ENCODE results near the gene MAD1L1. TPM values are rescaled to one million over a fixed set of nuclear protein-coding genes. Genes with fewer than 3 reads are reported as not detected.

Gene MAD1L1
- total and polyA plus RNA-seq, 3 donors from 2014 or later: 63.1 to 149 (median 94.6) TPM

GRCh38 chr7:1890289-1891235 lies 342.2 kb downstream of the MAD1L1 start:
- H3K36me3 ChIP-seq (ENCODE audit: low read depth, missing control alignments): no peaks in the 10 kb centered on the region
- no peak for TF ChIP-seq POLR2A (IDR thresholded peaks at IDR 0.05)
- TF ChIP-seq, protein P1, sequence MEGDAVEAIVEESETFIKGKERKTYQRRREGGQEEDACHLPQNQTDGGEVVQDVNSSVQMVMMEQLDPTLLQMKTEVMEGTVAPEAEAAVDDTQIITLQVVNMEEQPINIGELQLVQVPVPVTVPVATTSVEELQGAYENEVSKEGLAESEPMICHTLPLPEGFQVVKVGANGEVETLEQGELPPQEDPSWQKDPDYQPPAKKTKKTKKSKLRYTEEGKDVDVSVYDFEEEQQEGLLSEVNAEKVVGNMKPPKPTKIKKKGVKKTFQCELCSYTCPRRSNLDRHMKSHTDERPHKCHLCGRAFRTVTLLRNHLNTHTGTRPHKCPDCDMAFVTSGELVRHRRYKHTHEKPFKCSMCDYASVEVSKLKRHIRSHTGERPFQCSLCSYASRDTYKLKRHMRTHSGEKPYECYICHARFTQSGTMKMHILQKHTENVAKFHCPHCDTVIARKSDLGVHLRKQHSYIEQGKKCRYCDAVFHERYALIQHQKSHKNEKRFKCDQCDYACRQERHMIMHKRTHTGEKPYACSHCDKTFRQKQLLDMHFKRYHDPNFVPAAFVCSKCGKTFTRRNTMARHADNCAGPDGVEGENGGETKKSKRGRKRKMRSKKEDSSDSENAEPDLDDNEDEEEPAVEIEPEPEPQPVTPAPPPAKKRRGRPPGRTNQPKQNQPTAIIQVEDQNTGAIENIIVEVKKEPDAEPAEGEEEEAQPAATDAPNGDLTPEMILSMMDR (IDR thresholded peaks at IDR 0.05): no peak
- WGBS, 2 donors: 94 to 97% methylated on average over 25 to 26 of the region's 26 CpGs
- H3K4me1 ChIP-seq: no peaks in the 10 kb centered on the region
- intact Hi-C loops (cut with DNase I; ENCODE audit: low total_unique reads): no loop called here
- H3K27ac ChIP-seq: no peak overlapping the region
- no peaks in the 10 kb centered on the region for H3K9me3 ChIP-seq
- no peak for DNase-seq
- H3K4me3 ChIP-seq: no peak overlapping the region
- H3K27me3 ChIP-seq: no peaks in the 10 kb centered on the region

- Histone ChIP-seq H3K9me3 (no peaks in the 10 kb centered on the region), H3K4me1 (no peaks in the 10 kb centered on the region), H3K27ac (no peak overlapping the region), H3K27me3 (no peaks in the 10 kb centered on the region), H3K4me3 (no peak overlapping the region), H3K36me3 (ENCODE audit: low read depth, missing control alignments) (no peaks in the 10 kb centered on the region)
- WGBS, 2 donors: 94% methylated on average over 4 to 12 of the region's 12 CpGs
- no peak for DNase-seq
- TF ChIP-seq, protein P1 (IDR thresholded peaks at IDR 0.05): no peak
- no peak for TF ChIP-seq POLR2A (IDR thresholded peaks at IDR 0.05)
- intact Hi-C loops (cut with DNase I; ENCODE audit: low total_unique reads): no loop called here
Observed at GRCh38 chr7:1889556-1890181, 343.1 kb downstream of the MAD1L1 start.

GRCh38 chr7:1889091-1889490 lies 343.7 kb downstream of the MAD1L1 start:
- no peaks in the 10 kb centered on the region for H3K4me1 ChIP-seq
- DNase-seq: no peak
- TF ChIP-seq, protein P1 (IDR thresholded peaks at IDR 0.05): no peak
- TF ChIP-seq POLR2A (IDR thresholded peaks at IDR 0.05): no peak
- H3K27ac ChIP-seq: no peak overlapping the region
- WGBS, 2 donors: 90% methylated on average over 11 of the region's 11 CpGs; no CpG with 5 or more reads in 1 of the 2 donors
- H3K9me3 ChIP-seq: no peaks in the 10 kb centered on the region
- intact Hi-C loops (cut with DNase I; ENCODE audit: low total_unique reads): no loop called here
- no peak overlapping the region for H3K4me3 ChIP-seq
- no peaks in the 10 kb centered on the region for H3K36me3 ChIP-seq (ENCODE audit: low read depth, missing control alignments)
- no peaks in the 10 kb centered on the region for H3K27me3 ChIP-seq

DNA sequence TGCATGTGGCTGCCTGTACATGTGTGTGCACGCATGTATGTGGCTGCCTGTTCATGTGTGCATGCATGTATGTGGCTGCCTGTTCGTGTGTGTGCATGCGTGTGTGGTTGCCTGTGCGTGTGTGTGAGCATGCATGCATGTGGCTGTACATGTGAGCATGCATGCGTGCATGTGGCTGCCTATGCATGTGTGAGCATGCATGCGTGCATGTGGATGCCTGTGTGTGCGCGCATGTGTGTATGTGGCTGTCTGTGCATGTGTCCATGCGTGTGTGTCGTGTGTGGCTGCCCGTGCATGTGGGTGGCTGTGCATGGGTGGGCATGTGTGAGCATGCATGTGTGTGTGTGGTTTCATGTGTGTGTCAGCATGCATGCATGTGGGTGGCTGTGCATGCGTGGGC lies 344.3 kb downstream of the MAD1L1 start:
- no peak overlapping the region for H3K27ac ChIP-seq
- H3K9me3 ChIP-seq: no peaks in the 10 kb centered on the region
- intact Hi-C loops (cut with DNase I; ENCODE audit: low total_unique reads): no loop called here
- no peaks in the 10 kb centered on the region for H3K27me3 ChIP-seq
- H3K36me3 ChIP-seq (ENCODE audit: low read depth, missing control alignments): no peaks in the 10 kb centered on the region
- 90 to 91% methylated on average over 4 to 12 of the region's 12 CpGs for WGBS, 2 donors
- DNase-seq: no peak
- TF ChIP-seq, protein P1 (IDR thresholded peaks at IDR 0.05): no peak
- no peak for TF ChIP-seq POLR2A (IDR thresholded peaks at IDR 0.05)
- H3K4me3 ChIP-seq: no peak overlapping the region
- H3K4me1 ChIP-seq: no peaks in the 10 kb centered on the region
